ENCODE results near the gene DNM3. TPM values are rescaled to one million over a fixed set of nuclear protein-coding genes. Genes with fewer than 3 reads are reported as not detected.

DNM3 gene
- total and polyA plus RNA-seq, 2 of the 8 experiments (the other 6 are each of a cell fraction or from before 2014, with no cell fraction given) = 2.0 to 8.5 TPM

- TF ChIP-seq CHD7 (IDR thresholded peaks at IDR 0.05; ENCODE audit: insufficient replicate concordance, low read length) (no peak), EP300 (IDR thresholded peaks at IDR 0.05; ENCODE audit: borderline replicate concordance in 1 of 2, low read depth in 2 of 2, low read length in 2 of 2) (no peak), SIRT6 (IDR thresholded peaks at IDR 0.05; ENCODE audit: low read length) (no peak), PHF8 (conservative IDR thresholded peaks at IDR 0.05; ENCODE audit: low read depth, low read length) (no peak), MAX (IDR thresholded peaks at IDR 0.05) (no peak), MAFK (IDR thresholded peaks at IDR 0.05; ENCODE audit: low read depth, low read length) (no peak), NRF1 (IDR thresholded peaks at IDR 0.05; ENCODE audit: low read depth, low read length) (no peak)
These were observed 413.4 kb downstream of the DNM3 start (continued) for GRCh38 chr1:172254521-172255222.

All from H1 (cell line).